ENCODE measurements around the gene MAP3K1.
"Not testable (repeated sequence)": the region's sequence is repeated elsewhere in the genome, so short reads cannot be mapped to it uniquely, and the experiment has no call there.

MAP3K1 gene

DNA sequence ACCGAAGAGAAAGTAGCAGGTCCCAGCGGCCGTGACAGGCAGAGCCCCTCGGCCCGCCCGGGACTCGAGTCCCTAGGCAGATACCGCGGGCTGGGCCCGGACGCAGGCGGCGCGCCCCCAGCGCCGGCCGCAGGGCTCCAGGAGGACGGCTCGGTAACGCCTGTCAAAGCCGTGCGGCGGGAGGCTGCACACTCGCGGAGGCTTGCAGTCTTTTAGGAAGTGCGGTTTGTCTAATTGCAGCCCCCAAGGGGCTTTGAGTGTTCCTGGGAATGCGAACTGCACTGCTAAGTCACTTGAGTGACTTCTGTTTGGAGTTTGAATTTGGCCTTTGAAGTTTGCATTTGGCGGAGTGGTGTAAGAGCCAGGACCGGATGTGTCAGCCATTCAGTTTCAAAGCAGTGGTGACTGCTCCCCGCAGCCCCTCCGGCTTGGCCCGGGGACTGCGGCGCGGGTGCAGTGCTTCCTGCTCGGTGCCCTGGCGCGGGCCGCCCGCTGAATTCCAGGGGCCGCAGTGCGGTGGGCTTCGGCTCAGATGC lies 1.3 kb downstream of the MAP3K1 start:
- no peak for DNase-seq (ENCODE audit: low read depth)

DNA sequence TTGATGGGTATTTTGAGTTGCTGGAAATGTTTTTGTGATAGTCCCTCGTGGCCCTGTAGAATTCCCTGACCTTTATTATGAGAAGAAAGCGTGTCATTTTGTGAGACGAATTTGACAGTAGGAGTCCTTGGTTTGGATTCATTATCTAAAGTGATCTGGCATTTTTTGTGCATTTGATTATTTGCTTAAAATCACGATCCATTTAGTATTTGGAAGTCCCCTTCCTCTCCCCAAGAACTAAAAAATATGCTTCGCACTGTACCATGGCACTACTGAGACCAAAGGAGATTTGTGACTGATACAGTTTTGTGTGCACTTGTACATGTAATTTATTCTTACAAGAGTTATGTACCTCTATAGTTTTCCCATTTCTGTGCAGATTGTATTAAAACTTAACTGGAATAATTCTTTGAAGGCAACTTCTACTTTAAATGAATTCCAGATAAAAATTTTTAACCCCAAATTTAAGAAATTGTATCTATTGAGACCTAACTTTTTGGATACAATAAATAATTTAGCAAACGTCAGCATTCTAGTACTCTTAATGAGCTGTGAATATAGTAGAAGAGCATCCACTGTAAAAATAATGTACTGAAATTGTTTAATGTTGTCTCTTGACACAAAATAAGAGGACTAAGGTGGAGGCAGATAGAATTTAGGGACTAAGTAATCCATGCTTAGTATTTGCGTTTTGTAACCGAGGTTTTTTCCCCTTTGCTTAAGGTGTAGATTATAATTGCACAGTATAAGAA lies 2.1 kb downstream of the MAP3K1 start:
- no peak for DNase-seq (ENCODE audit: low read depth)

DNA sequence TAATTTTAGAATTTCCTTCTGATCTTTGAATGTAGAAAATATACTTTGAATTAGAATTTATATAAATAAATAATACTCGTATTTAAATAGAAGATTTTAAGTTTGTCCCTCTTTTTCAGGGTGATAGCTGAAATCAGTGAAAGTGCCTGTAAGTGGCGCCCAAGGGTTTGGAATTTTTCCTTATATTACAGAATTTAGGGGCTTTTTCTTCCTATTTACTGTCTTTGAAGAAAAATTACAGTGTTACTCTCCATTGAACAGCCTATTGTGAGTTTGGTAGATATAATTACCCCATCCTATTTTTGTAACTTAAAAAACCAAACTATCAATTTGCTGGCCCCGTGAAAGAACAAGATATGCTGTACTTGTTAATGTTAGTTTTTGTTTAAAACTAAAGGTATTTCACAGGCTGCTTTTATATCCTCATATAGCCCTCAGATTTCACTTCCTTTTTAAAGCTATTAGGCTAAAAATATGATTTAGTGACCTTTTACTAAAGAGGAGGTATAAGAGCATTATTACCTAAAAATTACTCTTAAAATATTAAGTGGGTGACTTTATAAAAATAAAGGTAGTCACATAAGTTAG lies 3.2 kb downstream of the MAP3K1 start:
- DNase-seq (ENCODE audit: low read depth) = no peak

DNA sequence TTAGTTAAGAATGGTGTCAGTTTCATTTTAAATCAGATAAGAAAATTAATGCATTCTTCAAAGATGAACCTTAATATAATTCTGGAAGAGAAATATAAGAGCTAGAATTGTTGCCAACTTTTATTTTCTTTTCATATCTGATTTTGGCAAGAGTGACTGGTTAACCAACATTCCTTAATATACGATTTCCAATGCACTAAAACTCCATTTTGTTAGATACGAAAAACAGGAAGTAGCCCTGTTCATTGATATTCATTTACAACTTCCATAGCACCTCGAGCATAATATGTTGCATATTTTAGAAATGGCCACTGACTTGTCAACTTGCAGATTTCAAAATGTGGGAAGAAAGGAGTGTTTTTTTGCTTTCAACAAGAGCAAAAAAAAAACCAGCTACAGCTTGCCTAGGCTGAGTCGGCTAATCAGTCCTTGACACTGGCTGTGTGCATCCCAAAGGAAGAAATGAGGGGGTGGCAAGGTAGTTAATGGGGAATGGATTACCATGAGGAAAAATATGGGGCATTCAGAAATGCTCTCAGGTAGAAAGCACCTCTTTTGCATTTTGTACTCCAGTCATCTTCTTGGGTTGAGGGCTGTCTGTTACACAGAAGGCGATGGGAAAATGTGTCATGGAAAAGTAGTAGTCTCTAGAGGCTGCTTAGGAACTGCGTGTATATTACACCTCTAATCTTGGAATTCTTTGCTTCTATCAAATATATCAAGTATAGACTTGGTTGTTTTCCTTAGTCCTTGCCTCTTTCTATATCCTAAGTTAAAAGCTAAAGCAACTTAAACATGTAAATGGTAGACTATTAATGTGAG lies 3.9 kb downstream of the MAP3K1 start:
- no peak for DNase-seq (ENCODE audit: low read depth)

DNA sequence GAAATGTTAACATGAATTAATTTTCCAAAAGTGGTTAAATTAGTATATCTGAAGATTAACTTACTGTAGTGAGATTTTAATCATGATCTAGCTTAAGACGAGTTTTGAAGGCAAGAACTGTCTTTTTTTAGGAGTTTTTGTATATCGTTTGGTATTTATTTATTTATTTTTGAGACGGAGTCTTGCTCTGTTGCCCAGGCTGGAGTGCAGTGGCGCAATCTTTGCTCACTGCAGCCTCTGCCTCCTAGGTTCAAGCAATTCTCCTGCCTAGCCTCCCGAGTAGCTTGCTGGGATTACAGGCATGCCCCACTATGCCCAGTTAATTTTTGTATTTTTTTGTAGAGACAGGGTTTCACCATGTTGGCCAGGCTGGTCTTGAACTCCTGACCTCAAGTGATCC lies 6.5 kb downstream of the MAP3K1 start:
- DNase-seq (ENCODE audit: low read depth) = not testable (repeated sequence)

DNA sequence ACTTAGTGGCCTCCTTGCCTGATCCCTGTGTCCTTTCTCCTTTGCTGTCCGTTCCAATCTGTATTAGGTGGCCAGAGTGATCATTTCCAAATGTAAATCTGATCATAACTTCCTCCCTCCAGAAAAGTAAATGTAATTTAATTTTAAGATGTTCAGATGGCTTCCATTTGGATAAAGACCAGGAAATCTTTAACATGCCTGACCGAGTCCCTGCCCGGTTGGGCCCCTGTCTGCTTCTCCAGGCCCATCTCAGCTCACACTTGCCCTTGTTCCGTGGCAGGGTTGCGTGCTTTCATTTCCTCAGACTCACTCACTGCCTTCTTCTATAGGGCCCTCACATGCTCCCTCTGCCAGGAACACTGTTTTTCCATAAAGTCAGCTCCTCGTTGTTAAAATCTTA lies 7.6 kb downstream of the MAP3K1 start:
- no peak for DNase-seq (ENCODE audit: low read depth)

DNA sequence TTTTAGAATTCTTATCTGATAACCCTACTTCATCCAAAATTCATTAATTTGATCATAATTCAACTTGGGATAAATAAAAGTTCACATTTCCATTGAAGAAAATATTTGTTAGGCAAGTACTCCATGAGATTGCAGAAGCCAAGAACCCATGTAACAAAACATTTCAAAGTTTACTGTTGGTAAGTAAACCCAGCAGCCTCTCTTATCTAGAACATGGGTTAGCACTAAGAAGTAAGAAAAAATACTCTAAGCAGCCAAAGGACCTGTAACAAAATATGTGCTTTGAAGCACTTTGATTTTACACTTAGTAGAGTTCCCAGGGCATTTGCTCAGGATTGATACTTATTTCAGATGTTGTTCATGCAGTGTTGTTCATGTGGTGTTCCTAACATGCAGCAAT lies 8.7 kb downstream of the MAP3K1 start:
- DNase-seq (ENCODE audit: low read depth) = no peak

DNA sequence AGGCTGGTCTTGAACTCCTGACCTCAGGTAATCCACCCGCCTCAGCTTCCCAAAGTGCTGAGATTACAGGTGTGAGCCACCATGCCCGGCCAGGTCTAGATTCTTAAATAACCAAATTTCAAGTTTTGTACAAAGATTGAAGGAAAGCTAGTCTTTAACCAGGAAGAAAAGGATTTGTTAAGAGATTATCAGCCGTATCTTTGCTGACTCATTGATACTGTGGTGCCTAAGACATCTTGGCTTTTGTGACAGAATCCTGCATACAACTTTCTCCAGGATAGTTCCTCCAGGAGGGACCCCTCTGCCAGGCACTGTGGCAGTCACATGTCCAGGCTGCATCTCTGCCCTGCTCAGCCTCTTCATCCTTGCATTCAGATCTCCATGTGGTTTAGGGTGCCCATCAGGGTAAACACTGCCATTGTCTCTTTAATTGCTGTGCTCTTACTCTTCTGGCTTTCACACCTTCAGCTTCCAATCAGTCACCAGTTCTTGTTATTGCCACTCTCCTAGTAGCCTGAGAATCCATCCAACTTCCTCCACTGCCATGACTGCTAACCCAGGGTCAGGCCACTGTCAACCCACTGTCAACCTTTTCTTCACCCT lies 10.0 kb downstream of the MAP3K1 start:
- DNase-seq (ENCODE audit: low read depth) = no peak

DNA sequence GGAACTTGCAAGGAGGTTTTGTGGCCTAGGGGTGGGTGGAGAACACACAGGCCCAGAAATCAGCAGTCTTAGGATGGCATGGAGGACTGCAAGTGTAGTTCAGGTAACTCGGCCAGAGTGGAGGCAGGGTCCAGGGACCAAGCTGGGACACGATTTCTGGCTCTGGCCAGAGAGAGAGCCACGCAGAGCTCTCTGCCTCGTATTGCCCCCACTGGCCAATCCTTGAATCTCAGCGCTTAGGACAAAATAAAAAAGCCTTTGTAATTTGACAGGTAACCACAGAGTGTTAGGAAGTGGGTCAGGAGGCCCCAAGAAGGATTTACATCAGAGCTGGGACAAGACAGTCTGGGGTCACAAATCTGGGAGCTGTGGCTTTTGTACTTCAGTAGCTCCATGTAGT lies 11.7 kb downstream of the MAP3K1 start:
- no peak for DNase-seq (ENCODE audit: low read depth)

DNA sequence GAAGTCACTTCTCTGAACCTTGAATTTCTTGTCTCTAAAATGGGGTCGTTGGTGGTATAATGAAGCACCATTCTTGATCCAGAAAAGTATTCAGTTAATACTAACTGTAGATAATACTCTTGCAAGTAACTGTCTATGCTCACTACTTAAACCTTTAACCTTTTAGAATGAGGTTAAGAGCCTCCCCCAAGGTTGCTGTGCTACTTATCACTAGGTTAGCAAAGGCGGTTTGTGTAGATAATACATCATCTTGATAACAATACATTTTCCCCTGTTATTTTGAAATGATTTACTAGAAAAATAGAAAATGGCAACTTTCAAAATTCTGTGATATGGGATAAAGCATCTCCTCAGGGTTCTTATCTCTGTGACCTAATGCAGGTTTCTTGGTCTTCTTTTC lies 12.6 kb downstream of the MAP3K1 start:
- DNase-seq (ENCODE audit: low read depth) = no peak

DNA sequence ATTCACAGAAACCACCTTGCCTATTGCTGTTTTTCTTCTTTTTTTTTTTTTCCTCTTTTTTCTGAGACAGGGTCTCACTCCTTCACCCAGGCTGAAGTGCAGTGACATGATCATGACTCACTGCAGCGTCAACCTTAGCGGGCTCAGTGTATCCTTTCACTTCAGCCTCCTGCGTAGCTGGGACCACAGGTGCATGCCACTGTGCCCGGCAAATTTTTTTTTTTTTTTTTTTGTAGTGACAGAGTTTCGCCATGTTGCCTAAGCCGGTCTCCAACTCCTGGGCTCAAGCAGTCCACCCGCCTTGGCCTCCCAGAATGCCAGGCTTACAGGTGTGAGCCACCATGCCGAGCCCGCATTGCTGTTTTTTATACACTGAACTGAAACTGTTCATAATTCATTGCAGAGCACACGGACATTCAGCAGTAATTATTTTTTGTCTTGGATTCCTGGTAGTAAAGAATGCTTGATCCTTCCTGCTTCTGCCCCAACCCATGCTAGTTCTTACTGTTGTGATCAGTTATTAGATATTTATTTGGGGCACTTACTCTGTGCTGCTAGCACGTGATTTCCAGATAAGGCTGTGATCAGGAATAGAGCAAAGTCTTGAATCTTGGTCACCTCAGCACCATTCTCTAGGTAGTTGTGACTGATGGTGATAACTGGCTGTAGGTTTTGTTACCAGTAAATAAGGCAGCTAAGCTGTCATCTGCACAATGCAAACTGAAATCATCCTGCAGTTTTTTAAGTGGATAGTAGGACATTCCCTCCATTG lies 14.0 kb downstream of the MAP3K1 start:
- DNase-seq (ENCODE audit: low read depth) = no peak

DNA sequence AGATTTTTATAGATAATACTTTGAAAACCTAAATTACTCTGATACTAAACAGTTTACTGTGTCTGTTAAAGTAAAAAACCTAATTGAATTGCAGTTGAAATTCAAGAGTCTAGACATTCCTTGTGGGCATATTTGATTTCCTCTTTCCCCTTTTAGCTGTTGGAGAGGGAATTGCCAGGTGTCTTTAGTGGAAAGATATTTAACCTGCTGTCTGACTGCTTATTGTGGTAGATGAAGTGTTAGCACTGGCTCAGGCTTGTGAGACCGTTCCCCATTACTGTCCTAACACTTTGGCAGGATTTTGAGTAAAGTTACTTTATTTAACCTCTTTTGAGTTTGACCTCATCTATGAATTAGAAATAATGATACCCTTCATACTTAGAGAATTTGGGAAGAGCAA lies 16.4 kb downstream of the MAP3K1 start:
- DNase-seq (ENCODE audit: low read depth) = no peak

DNA sequence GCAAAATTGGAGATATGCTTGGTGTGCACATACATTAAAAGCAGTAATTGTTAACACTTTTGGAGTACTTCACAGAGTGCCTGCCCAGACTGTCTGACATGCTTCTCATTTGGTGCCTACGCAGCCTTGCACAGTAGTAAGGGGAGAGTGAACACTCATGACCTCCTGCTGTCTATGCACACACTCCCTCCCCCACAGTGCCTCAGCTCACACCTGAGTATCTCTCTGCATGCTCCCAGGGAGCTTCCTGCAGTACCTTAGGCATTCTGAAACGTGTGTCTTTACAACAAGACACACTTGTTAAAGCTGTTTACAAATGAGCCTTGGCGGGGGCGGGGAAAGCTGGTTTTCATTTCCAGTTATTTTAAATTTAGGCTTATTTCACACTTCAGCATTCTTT lies 18.0 kb downstream of the MAP3K1 start:
- no peak for DNase-seq (ENCODE audit: low read depth)

DNA sequence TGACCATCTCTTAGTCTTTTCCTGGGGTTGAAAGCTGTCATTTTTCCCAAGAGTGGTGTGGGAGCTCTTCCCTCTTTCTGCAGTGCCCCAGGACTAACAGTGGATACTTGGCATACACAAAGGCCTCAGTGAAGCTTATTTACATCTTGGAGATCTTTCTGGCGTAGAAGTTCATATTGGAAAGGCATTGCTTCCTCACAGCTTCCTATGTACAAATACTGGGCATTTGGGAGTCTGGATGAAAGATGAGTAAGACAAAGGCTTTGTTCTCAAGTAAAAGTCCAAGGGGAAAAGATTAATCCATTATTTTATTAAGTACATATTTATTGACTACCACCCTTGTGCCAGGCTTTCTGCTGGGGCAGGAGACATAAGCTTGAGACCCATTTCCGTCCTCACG lies 22.0 kb downstream of the MAP3K1 start:
- no peak for DNase-seq (ENCODE audit: low read depth)

DNA sequence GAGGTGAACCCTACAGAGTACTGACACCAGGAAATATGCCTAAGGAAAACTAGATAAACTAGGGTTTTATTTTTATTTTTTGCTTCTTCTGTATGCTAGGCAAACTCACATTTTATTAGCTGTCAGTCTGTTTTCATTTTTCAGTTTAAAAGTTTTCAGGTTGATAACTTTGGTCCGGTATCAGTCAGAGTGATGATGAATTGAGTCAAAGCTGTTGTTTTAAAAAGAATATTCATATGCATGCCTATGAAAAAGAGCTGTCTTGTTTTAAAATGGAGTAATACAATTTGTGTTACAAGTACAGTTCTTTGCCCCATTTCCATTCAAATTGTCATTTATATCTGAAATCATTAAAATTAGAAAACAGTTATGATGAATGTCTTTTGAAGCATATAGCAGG lies 22.6 kb downstream of the MAP3K1 start:
- DNase-seq (ENCODE audit: low read depth) = no peak

DNA sequence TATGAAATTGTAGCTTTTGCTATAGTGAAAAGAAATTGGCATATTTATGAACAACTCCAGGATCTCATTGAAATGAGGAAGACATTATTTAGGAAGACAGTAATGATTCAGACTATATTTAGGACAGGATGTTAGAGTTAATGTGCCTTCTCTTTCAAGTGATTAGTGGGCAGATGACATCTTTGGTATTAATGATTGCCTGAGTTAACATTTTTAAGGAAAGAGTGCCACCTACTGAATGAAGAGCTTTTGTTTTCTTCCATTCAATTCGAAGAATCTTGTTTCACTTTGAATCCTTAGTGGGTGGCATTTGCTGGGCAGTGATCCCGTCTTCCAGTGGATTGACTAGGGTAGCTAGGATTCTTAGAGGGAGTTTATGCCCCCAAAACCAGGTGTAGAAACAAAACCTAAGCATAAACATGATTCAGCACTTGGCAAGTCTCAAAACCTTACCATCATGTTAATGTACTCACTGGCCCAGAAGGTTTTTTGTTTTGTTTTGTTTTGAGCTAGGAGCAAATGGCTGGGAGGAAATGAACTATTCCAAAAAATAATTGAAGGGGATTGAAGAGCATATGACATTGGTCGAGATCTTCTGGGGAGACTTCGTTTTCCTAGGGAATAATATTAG lies 23.2 kb downstream of the MAP3K1 start:
- DNase-seq (ENCODE audit: low read depth) = no peak

DNA sequence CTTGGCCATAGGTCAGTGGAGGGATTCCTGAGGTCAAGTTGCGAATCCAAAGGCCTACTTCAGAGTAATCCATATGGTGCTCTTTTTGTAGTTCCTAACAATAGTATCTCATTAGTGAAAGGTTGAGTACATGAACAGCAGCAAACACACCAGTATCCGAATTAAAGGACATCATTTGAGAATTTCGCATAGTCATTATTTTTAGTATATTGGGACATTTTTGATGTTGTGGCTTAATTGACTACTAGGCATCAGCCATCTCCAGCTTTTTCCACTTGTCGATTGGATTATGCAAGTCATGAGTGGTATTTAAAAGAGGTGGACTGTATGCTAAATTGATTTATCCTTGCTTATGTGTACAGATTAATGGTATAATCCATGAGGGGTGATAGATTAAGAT lies 23.7 kb downstream of the MAP3K1 start:
- no peak for DNase-seq (ENCODE audit: low read depth)

DNA sequence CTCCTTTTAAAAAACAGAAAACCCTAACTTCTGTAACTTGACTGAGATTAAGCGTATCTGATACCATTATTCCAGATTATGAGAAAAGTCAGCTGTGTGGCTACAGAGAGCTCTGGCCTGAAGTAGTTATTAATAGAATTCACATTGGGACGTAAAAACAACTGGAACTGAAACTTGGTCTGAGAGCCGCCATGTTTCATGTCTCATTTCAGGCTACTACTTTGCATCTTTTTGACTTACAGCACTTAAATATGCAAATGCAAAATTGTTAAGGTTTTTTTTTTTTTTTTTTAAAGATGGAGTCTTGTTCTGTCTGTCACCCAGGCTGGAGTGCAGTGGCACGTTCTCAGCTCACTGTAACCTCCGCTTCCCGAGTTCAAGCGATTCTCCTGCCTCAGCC lies 25.2 kb downstream of the MAP3K1 start:
- no peak for DNase-seq (ENCODE audit: low read depth)

DNA sequence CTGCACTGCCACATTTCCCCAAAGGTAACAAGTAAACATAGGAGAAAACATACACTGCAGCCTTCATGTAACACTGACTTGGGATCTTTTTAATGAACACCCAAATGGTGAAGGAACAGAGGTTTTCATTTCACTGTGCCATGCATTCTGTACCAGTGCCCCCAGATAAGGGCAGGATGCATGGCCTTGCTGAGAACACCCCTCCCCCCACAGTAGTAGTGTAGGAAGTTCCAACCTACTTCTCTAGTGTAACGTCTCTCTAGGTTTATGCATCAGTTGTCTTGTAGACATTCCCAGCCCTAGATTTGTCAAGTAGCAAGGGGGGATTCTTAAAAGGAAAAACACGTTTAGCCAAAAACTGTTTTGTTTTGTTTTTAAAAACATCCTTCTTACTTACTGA lies 29.9 kb downstream of the MAP3K1 start:
- DNase-seq (ENCODE audit: low read depth) = no peak

DNA sequence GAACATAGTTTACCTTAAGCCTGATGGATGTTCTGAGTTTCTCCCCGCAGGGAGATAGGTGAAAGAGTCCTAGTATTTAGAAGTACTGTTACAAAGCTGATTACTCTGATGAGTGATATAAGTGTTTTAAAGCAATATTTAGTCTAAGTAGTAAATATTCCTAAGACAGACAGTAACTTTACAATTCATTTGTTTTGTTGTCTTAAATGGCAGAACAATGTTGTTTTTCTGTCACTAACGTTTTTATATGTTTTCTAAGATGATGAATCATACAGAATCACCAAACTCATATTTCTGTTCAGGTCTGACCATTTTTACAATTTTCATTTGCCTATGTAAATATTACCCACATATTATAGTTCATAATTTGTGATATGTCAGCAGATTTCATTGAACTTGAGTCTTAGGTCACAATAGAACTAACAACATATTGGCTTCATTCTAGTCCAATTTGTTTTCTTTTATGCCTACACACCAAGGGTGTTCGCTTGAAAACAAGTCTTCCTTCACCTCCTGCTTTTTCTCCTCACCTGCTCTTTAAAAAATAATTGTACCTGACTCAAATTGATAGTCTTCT lies 30.6 kb downstream of the MAP3K1 start:
- no peak for DNase-seq (ENCODE audit: low read depth)

DNA sequence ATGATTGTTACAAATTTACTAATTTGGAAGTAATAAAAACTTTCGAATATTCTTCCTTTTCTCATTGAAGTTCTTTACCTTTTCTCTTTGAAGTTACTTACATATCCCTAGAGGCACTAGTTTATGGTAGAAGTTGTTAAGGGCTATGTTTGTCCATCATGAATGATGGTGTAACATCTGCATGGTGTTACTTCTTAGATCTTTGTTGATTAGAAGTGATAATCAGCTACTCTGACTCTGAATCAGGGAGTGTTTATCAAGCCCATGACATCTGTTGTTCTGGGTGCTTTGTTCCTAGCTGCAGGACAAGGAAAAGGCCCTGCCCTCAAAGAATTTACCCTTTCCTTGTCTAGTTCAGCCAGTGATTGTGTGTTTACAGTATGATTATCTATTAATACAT lies 32.9 kb downstream of the MAP3K1 start:
- no peak for DNase-seq (ENCODE audit: low read depth)

All from non-pigmented ciliary epithelial cell (primary cell).